DOHH2 (cell line): ENCODE data around the gene CTNNA2.

Source experiments
- EZH2phosphoT487 ChIP-seq: fragments of 200-600 bp; sonication (generic); IDR thresholded peaks from 2 replicates; pipeline ENCODE4 v1.6.1; 2017; ENCODE audit warnings: borderline replicate concordance, mild to moderate bottlenecking, antibody characterized with exemption, low read length, moderate library complexity, mixed read lengths
- TF ChIP-seq, protein P1 (sequence below): fragments of 200-600 bp; sonication (generic); IDR thresholded peaks from one replicate; pipeline ENCODE4 v1.5.1; 2014; ENCODE audit warnings: antibody characterized with exemption, mild to moderate bottlenecking, low read depth, low read length; ENCODE audit not compliant: poor library complexity, severe bottlenecking

- TF ChIP-seq, protein P1, sequence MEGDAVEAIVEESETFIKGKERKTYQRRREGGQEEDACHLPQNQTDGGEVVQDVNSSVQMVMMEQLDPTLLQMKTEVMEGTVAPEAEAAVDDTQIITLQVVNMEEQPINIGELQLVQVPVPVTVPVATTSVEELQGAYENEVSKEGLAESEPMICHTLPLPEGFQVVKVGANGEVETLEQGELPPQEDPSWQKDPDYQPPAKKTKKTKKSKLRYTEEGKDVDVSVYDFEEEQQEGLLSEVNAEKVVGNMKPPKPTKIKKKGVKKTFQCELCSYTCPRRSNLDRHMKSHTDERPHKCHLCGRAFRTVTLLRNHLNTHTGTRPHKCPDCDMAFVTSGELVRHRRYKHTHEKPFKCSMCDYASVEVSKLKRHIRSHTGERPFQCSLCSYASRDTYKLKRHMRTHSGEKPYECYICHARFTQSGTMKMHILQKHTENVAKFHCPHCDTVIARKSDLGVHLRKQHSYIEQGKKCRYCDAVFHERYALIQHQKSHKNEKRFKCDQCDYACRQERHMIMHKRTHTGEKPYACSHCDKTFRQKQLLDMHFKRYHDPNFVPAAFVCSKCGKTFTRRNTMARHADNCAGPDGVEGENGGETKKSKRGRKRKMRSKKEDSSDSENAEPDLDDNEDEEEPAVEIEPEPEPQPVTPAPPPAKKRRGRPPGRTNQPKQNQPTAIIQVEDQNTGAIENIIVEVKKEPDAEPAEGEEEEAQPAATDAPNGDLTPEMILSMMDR, result no peak
- TF ChIP-seq EZH2phosphoT487, result no peak
These were observed 489.3 kb downstream of the CTNNA2 start for GRCh38 chr2:80002112-80002511.
